RPMI7951 (cell line): ENCODE measurements around the gene ZNF580. TPM values are rescaled to one million over a fixed set of nuclear protein-coding genes. Genes with fewer than 3 reads are reported as not detected.

ENCODE experiments used
- DNase-seq: peaks from one replicate; pipeline ENCODE4 v3.0.0-alpha.2; 2012; ENCODE audit warnings: low read depth
- total RNA-seq: library from RNA; depleted of rRNA; stranded (reverse); fragments of >200 nt; shearing (Covaris generic); gene quantifications from 2 replicates; pipeline ENCODE4 v1.2.3, GENCODE V29; 2014

Gene ZNF580
- total RNA-seq, 1 experiment from 2014 or later, result 12.9 TPM

GRCh38 chr19:55645512-55645881, 4.7 kb downstream of the ZNF580 start:
- no peak for DNase-seq

- DNase-seq, result no peak
Observed at GRCh38 chr19:55646889-55647731, 6.3 kb downstream of the ZNF580 start.

- peak; percentile 73 for DNase-seq
Observed at GRCh38 chr19:55647732-55648584, 7.2 kb downstream of the ZNF580 start, which contains the start of gene CCDC106. TSS of gene CCDC106 (plus strand) at chr19:55648212. CDS start at chr19:55649047, 835 bp downstream.

- no peak for DNase-seq
Observed at GRCh38 chr19:55648585-55649267, 7.9 kb downstream of the ZNF580 start.

- DNase-seq, result no peak
Observed at GRCh38 chr19:55649268-55650125, 8.7 kb downstream of the ZNF580 start.

GRCh38 chr19:55650126-55650557, 9.3 kb downstream of the ZNF580 start:
- DNase-seq, result no peak

- no peak for DNase-seq
Observed at GRCh38 chr19:55650602-55651230, 9.9 kb downstream of the ZNF580 start.

- no peak for DNase-seq
Observed at GRCh38 chr19:55651236-55651635, 10.4 kb downstream of the ZNF580 start.

- DNase-seq, result no peak
Observed at GRCh38 chr19:55652311-55653128, 11.7 kb downstream of the ZNF580 start.

GRCh38 chr19:55653651-55654322, 13.0 kb downstream of the ZNF580 start:
- DNase-seq, result peak; percentile 99

- peak; percentile 99 for DNase-seq
Observed at GRCh38 chr19:55654323-55654867, 13.6 kb downstream of the ZNF580 start.

DNA sequence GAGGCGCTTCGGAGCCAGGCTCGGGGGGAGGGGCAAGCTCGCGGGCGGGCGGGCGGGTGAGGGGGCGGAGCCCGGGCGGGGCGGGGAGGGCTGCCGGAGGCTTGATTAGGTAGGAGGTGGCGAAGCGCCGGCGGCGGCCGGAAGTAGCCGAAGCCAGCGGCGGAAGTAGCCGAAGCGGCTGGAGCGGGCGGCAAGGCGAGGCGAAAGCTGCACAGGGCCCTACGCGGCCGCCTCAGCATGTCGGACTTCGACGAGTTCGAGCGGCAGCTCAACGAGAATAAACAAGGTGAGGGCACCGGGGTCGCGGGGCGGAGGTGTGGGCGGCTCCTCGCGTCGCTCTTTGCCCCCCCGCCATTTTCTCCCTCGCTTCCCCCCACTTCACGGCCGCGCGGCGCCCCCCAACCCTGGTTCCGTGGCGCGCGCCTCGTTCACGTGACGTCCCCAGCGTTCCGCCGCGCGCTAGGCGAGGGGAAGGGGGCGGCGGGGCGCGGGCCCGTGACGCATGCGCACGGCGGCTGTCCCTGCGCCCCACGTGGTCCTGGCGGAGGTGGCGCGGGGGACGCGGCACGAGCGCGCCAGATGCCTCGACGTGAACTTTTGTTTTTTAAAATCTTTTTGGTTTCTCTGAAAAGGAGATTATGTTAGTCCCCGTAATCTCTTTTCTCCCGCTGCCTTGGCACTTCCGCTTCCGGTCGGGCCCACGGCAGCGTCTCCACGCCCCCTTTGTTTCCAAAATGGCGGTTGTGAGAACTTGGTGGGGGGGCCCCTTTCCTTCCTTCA, 14.3 kb downstream of the ZNF580 start, which contains the start of gene U2AF2:
U2AF2 (plus strand) TSS at position 168 of the 780 bp plus-strand sequence; CDS start at position 238, 70 bp downstream.
- peak; percentile 86 for DNase-seq

DNA sequence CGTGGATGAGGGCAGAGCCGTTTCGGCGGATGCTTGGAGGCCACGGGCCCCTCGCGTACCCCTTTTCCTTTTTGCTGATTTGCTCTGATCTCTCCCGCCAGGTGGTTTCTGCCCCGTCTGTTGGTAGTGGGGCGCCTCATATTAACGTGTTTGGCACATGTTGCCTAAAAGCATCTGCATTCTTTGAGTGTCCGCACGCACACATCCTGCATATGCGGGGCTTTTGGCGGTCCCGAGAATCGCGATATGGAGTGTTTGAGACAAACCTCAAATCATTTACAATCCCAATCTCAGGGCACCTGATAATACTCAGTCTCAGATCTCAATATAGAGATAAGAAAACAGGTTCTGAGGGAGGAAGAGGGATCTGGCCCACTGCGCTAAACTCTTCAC, 14.8 kb downstream of the ZNF580 start:
- no peak for DNase-seq

GRCh38 chr19:55656552-55656951, 15.8 kb downstream of the ZNF580 start:
- DNase-seq, result no peak

GRCh38 chr19:55656988-55657747, 16.4 kb downstream of the ZNF580 start:
- peak; percentile 34 for DNase-seq

GRCh38 chr19:55658846-55659459, 18.2 kb downstream of the ZNF580 start:
- no peak for DNase-seq

DNA sequence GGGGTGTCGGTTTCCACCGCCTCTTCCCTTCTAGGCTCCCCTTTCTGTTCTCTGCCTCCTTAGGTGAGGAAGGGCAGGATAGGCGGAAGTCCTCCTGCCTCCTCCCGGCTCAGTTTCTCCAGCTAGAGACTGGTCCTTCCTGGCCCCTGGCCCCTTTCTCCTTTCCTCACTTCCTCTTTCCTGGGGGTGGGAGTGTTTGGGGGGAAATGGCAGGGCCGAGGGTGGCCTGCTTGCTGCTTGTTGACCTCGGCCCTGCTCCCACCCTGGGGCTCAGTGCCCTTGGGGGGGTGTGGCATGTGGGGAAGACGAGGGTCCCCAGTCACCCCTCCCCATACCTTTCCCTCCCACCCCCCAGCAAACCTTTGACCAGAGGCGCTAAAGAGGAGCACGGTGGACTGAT, 19.0 kb downstream of the ZNF580 start:
- DNase-seq, result no peak
